NCI-H526 (cell line): ENCODE results near the gene PACSIN1.
"Not testable (repeated sequence)": the region's sequence is repeated elsewhere in the genome, so short reads cannot be mapped to it uniquely, and the experiment has no call there.

Experiments
- DNase-seq, 2 experiments: peaks; one replicate each; lab custom pipeline; 2025; lab: John Stamatoyannopoulos, UW

The PACSIN1 gene

GRCh38 chr6:34485321-34486060 lies 19.6 kb downstream of the PACSIN1 start:
- DNase-seq, result no peak

GRCh38 chr6:34486106-34486740 lies 20.3 kb downstream of the PACSIN1 start:
- DNase-seq, result no peak

- DNase-seq, result not testable (repeated sequence)
Measured at GRCh38 chr6:34486886-34487285, 21.0 kb downstream of the PACSIN1 start.

- no peak for DNase-seq
Measured at GRCh38 chr6:34487536-34487935, 21.7 kb downstream of the PACSIN1 start.

- DNase-seq, result no peak
Measured at GRCh38 chr6:34489207-34489805, 23.4 kb downstream of the PACSIN1 start.

- no peak for DNase-seq
Measured at GRCh38 chr6:34490390-34491090, 24.7 kb downstream of the PACSIN1 start.

GRCh38 chr6:34491091-34491430 lies 25.2 kb downstream of the PACSIN1 start:
- no peak for DNase-seq

GRCh38 chr6:34493344-34493743 lies 27.5 kb downstream of the PACSIN1 start:
- DNase-seq, result no peak

- no peak for DNase-seq
Measured at GRCh38 chr6:34494973-34495372, 29.1 kb downstream of the PACSIN1 start.

GRCh38 chr6:34496103-34496685 lies 30.3 kb downstream of the PACSIN1 start:
- DNase-seq, result peak in 1 of 2 experiments; percentile 19

- no peak for DNase-seq
Measured at GRCh38 chr6:34497411-34497810, 31.5 kb downstream of the PACSIN1 start.

GRCh38 chr6:34506718-34507117 lies 40.8 kb downstream of the PACSIN1 start:
- DNase-seq, result no peak

GRCh38 chr6:34508425-34508824 lies 42.5 kb downstream of the PACSIN1 start:
- DNase-seq, result no peak

GRCh38 chr6:34509782-34510181 lies 43.9 kb downstream of the PACSIN1 start:
- DNase-seq, result no peak

GRCh38 chr6:34510299-34510698 lies 44.4 kb downstream of the PACSIN1 start:
- no peak for DNase-seq

- DNase-seq, result peak in 1 of 2 experiments; percentile 38
Measured at GRCh38 chr6:34511214-34511914, 45.5 kb downstream of the PACSIN1 start.

GRCh38 chr6:34511915-34512737 lies 46.2 kb downstream of the PACSIN1 start:
- DNase-seq, result no peak

- DNase-seq, result no peak
Measured at GRCh38 chr6:34512738-34513115, 46.9 kb downstream of the PACSIN1 start.

GRCh38 chr6:34513646-34514045 lies 47.8 kb downstream of the PACSIN1 start:
- peak in 1 of 2 experiments; percentile 52 for DNase-seq

- DNase-seq, result no peak
Measured at GRCh38 chr6:34514112-34514511, 48.2 kb downstream of the PACSIN1 start.
